Measurements from ENCODE around the gene MRTFB. TPM values are rescaled to one million over a fixed set of nuclear protein-coding genes. Genes with fewer than 3 reads are reported as not detected.
A peak's percentile ranks its signal among the peaks of the same experiment; 100 is the strongest.

Gene MRTFB
- total and polyA plus RNA-seq, 2 experiments from 2014 or later: 13.9 to 22.2 TPM

DNA sequence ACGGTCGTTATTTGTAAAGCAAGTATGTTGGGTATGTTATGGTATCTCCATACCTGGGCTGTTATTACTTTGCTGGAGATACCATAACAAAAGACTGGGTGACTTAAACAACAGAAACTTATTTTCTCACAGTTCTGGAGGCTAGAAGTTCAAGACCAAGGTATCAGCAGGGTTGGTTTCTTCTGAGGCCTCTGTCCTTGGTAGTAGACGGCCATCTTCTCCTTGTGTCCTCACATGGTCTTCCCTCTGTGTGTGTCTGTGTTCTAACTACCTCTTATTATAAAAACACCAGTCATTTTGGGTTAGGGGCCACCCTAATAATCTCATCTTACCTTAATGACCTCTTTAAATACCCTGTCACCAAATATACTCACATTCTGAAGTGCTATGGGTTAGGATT, 33.2 kb upstream of the MRTFB start:
- TF ChIP-seq STAT1 (IDR thresholded peaks at IDR 0.05; ENCODE audit: unreplicated experiment) (no peak), ZNF114 (CRISPR knock-in tag; IDR thresholded peaks at IDR 0.05) (no peak)
- TF ChIP-seq, protein P1, sequence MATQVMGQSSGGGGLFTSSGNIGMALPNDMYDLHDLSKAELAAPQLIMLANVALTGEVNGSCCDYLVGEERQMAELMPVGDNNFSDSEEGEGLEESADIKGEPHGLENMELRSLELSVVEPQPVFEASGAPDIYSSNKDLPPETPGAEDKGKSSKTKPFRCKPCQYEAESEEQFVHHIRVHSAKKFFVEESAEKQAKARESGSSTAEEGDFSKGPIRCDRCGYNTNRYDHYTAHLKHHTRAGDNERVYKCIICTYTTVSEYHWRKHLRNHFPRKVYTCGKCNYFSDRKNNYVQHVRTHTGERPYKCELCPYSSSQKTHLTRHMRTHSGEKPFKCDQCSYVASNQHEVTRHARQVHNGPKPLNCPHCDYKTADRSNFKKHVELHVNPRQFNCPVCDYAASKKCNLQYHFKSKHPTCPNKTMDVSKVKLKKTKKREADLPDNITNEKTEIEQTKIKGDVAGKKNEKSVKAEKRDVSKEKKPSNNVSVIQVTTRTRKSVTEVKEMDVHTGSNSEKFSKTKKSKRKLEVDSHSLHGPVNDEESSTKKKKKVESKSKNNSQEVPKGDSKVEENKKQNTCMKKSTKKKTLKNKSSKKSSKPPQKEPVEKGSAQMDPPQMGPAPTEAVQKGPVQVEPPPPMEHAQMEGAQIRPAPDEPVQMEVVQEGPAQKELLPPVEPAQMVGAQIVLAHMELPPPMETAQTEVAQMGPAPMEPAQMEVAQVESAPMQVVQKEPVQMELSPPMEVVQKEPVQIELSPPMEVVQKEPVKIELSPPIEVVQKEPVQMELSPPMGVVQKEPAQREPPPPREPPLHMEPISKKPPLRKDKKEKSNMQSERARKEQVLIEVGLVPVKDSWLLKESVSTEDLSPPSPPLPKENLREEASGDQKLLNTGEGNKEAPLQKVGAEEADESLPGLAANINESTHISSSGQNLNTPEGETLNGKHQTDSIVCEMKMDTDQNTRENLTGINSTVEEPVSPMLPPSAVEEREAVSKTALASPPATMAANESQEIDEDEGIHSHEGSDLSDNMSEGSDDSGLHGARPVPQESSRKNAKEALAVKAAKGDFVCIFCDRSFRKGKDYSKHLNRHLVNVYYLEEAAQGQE (IDR thresholded peaks at IDR 0.05; ENCODE audit: unreplicated experiment): peak; percentile 10

DNA sequence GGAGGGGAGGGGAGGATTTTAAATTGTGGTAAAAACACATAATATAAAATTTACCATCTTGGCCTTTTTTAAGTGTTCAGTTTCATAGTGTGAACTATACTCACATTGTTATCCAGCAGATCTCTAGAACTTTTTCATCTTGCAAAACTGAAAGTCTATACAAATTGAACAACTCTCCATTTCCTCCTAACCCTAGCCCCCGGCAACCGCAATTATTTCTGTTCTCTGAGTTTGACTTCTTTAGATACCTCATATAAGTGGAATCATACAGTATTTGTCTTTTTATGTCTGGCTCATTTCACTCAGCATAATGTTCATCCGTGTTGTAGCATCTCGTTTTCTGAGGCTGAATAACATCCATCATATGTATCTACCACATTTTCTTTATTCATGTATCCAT, 30.0 kb upstream of the MRTFB start:
- ATAC-seq (no peak), DNase-seq (ENCODE audit: low spot score) (no peak)
- Mint-ChIP-seq H3K4me3 (no peak overlapping the region), H3K27ac (no peak overlapping the region), H3K9me3 (peaks cover 2% of the 10 kb centered on the region; the same call in 2 of the 3 replicates), H3K27me3 (ENCODE audit: insufficient read depth, low read depth, poor library complexity) (peaks cover 4% of the 10 kb centered on the region), H3K4me1 (no peaks in the 10 kb centered on the region), H3K36me3 (ENCODE audit: low read depth) (no peaks in the 10 kb centered on the region; the same call in 2 of the 3 replicates)
- Histone ChIP-seq H3F3A (replicated peaks; ENCODE audit: low read depth) (no peaks in the 10 kb centered on the region), H2AFZ (no peak overlapping the region), H3K36me3 (ENCODE audit: insufficient read depth) (no peaks in the 10 kb centered on the region), H3K27ac (ENCODE audit: low read depth) (no peak overlapping the region), H3K4me2 (no peak overlapping the region), H3K4me3 (no peak overlapping the region), H3K9me2 (ENCODE audit: insufficient read depth) (peaks cover 3% of the 10 kb centered on the region), H3K79me2 (replicated peaks; ENCODE audit: insufficient read depth) (no peaks in the 10 kb centered on the region), H3K27me3 (ENCODE audit: insufficient read depth) (no peaks in the 10 kb centered on the region), H4K20me1 (replicated peaks; ENCODE audit: insufficient read depth) (no peaks in the 10 kb centered on the region), H3K4me1 (ENCODE audit: insufficient read depth) (no peaks in the 10 kb centered on the region)
- TF ChIP-seq, protein P2, sequence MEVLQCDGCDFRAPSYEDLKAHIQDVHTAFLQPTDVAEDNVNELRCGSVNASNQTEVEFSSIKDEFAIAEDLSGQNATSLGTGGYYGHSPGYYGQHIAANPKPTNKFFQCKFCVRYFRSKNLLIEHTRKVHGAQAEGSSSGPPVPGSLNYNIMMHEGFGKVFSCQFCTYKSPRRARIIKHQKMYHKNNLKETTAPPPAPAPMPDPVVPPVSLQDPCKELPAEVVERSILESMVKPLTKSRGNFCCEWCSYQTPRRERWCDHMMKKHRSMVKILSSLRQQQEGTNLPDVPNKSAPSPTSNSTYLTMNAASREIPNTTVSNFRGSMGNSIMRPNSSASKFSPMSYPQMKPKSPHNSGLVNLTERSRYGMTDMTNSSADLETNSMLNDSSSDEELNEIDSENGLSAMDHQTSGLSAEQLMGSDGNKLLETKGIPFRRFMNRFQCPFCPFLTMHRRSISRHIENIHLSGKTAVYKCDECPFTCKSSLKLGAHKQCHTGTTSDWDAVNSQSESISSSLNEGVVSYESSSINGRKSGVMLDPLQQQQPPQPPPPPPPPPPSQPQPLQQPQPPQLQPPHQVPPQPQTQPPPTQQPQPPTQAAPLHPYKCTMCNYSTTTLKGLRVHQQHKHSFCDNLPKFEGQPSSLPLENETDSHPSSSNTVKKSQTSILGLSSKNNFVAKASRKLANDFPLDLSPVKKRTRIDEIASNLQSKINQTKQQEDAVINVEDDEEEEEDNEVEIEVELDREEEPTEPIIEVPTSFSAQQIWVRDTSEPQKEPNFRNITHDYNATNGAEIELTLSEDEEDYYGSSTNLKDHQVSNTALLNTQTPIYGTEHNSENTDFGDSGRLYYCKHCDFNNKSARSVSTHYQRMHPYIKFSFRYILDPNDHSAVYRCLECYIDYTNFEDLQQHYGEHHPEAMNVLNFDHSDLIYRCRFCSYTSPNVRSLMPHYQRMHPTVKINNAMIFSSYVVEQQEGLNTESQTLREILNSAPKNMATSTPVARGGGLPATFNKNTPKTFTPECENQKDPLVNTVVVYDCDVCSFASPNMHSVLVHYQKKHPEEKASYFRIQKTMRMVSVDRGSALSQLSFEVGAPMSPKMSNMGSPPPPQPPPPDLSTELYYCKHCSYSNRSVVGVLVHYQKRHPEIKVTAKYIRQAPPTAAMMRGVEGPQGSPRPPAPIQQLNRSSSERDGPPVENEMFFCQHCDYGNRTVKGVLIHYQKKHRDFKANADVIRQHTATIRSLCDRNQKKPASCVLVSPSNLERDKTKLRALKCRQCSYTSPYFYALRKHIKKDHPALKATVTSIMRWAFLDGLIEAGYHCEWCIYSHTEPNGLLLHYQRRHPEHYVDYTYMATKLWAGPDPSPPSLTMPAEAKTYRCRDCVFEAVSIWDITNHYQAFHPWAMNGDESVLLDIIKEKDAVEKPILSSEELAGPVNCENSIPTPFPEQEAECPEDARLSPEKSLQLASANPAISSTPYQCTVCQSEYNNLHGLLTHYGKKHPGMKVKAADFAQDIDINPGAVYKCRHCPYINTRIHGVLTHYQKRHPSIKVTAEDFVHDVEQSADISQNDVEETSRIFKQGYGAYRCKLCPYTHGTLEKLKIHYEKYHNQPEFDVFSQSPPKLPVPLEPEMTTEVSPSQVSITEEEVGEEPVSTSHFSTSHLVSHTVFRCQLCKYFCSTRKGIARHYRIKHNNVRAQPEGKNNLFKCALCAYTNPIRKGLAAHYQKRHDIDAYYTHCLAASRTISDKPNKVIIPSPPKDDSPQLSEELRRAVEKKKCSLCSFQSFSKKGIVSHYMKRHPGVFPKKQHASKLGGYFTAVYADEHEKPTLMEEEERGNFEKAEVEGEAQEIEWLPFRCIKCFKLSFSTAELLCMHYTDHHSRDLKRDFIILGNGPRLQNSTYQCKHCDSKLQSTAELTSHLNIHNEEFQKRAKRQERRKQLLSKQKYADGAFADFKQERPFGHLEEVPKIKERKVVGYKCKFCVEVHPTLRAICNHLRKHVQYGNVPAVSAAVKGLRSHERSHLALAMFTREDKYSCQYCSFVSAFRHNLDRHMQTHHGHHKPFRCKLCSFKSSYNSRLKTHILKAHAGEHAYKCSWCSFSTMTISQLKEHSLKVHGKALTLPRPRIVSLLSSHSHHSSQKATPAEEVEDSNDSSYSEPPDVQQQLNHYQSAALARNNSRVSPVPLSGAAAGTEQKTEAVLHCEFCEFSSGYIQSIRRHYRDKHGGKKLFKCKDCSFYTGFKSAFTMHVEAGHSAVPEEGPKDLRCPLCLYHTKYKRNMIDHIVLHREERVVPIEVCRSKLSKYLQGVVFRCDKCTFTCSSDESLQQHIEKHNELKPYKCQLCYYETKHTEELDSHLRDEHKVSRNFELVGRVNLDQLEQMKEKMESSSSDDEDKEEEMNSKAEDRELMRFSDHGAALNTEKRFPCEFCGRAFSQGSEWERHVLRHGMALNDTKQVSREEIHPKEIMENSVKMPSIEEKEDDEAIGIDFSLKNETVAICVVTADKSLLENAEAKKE (CRISPR knock-in tag; IDR thresholded peaks at IDR 0.05): no peak

More for the DNA sequence above, 33.2 kb upstream of the MRTFB start:
- H3K79me2 ChIP-seq (replicated peaks; ENCODE audit: insufficient read depth): no peaks in the 10 kb centered on the region
- H3K27me3 ChIP-seq (ENCODE audit: insufficient read depth): no peaks in the 10 kb centered on the region
- no peak overlapping the region for H3K27ac ChIP-seq (ENCODE audit: low read depth)
- no peaks in the 10 kb centered on the region for H3K4me1 Mint-ChIP-seq
- no peak overlapping the region for H3K4me2 ChIP-seq
- DNase-seq (ENCODE audit: low spot score): no peak
- H3K4me3 Mint-ChIP-seq: no peak overlapping the region
- peaks cover 2% of the 10 kb centered on the region; the same call in 2 of the 3 replicates for H3K9me3 Mint-ChIP-seq
- H3K36me3 ChIP-seq (ENCODE audit: insufficient read depth): no peaks in the 10 kb centered on the region
- no peaks in the 10 kb centered on the region for H4K20me1 ChIP-seq (replicated peaks; ENCODE audit: insufficient read depth)
- H3K4me3 ChIP-seq: no peak overlapping the region
- H3K4me1 ChIP-seq (ENCODE audit: insufficient read depth): no peaks in the 10 kb centered on the region
- no peaks in the 10 kb centered on the region; the same call in none of the 2 replicates for H3K9me2 ChIP-seq (ENCODE audit: insufficient read depth)
- no peak for ATAC-seq
- no peaks in the 10 kb centered on the region for H3K27me3 Mint-ChIP-seq (ENCODE audit: insufficient read depth, low read depth, poor library complexity)
- H3F3A ChIP-seq (replicated peaks; ENCODE audit: low read depth): no peaks in the 10 kb centered on the region
- H2AFZ ChIP-seq: no peak overlapping the region
- no peak overlapping the region for H3K27ac Mint-ChIP-seq
- H3K36me3 Mint-ChIP-seq (ENCODE audit: low read depth): no peaks in the 10 kb centered on the region; the same call in 2 of the 3 replicates
